H9 (cell line): ENCODE measurements around the gene FGB. TPM values are rescaled to one million over a fixed set of nuclear protein-coding genes. Genes with fewer than 3 reads are reported as not detected.

Experiments used
- DNase-seq: peaks from one replicate; pipeline ENCODE4 v3.0.0-alpha.2; 2017
- H2AFZ ChIP-seq: one replicate; pipeline ENCODE4 v1.6.1; 2013; ENCODE audit warnings: mild to moderate bottlenecking, low read length, control low read depth, moderate library complexity
- H2AK5ac ChIP-seq: 2 replicates; pipeline ENCODE4 v1.6.1; 2013; ENCODE audit warnings: low read length, control low read depth, mixed read lengths; ENCODE audit not compliant: insufficient read length
- H2BK120ac ChIP-seq: one replicate; pipeline ENCODE4 v1.6.1; 2013; ENCODE audit warnings: low read depth, mild to moderate bottlenecking, low read length, control low read depth, inconsistent platforms; ENCODE audit not compliant: poor library complexity, severe bottlenecking
- H2BK12ac ChIP-seq: 2 replicates; pipeline ENCODE4 v1.6.1; 2013; ENCODE audit warnings: low read length, control low read depth, mixed read lengths, low read depth; ENCODE audit not compliant: insufficient read length
- H2BK15ac ChIP-seq: 2 replicates; pipeline ENCODE4 v1.6.1; 2013; ENCODE audit warnings: low read depth, low read length, control low read depth
- H2BK20ac ChIP-seq: one replicate; pipeline ENCODE4 v1.6.1; 2013; ENCODE audit warnings: low read depth, mild to moderate bottlenecking, low read length, control low read depth, inconsistent platforms; ENCODE audit not compliant: poor library complexity, severe bottlenecking
- H2BK5ac ChIP-seq: 2 replicates; pipeline ENCODE4 v1.6.1; 2013; ENCODE audit warnings: low read length, control low read depth, mixed read lengths; ENCODE audit not compliant: insufficient read length
- H3K14ac ChIP-seq: 2 replicates; pipeline ENCODE4 v1.6.1; 2013; ENCODE audit warnings: low read length, control low read depth; ENCODE audit not compliant: insufficient read depth
- H3K18ac ChIP-seq: 2 replicates; pipeline ENCODE4 v1.6.1; 2013; ENCODE audit warnings: low read depth, mild to moderate bottlenecking, mixed read lengths, low read length, control low read depth; ENCODE audit not compliant: insufficient read length
- H3K23ac ChIP-seq: 2 replicates; pipeline ENCODE4 v1.6.1; 2013; ENCODE audit warnings: low read length, control low read depth, mixed read lengths, low read depth; ENCODE audit not compliant: insufficient read length
- H3K23me2 ChIP-seq: 2 replicates; pipeline ENCODE4 v1.6.1; 2013; ENCODE audit warnings: low read depth, mild to moderate bottlenecking, mixed read lengths, low read length, control low read depth; ENCODE audit not compliant: insufficient read length, poor library complexity, severe bottlenecking
- H3K27ac ChIP-seq: 2 replicates; pipeline ENCODE4 v1.5.1; 2013; ENCODE audit warnings: low read length, control low read depth, mixed read lengths, low read depth; ENCODE audit not compliant: insufficient read length
- H3K27me3 ChIP-seq: 2 replicates; pipeline ENCODE4 v1.6.1; 2013; ENCODE audit warnings: low read length, control low read depth, inconsistent platforms; ENCODE audit not compliant: insufficient read depth
- H3K4ac ChIP-seq: 2 replicates; pipeline ENCODE4 v1.6.1; 2013; ENCODE audit warnings: low read depth, mild to moderate bottlenecking, control low read depth, inconsistent platforms, low read length, moderate library complexity
- H3K4me1 ChIP-seq: 2 replicates; pipeline ENCODE4 v1.6.1; 2013; ENCODE audit warnings: low read length, control low read depth, inconsistent platforms; ENCODE audit not compliant: insufficient read depth
- H3K4me2 ChIP-seq: 2 replicates; pipeline ENCODE4 v1.6.1; 2013; ENCODE audit warnings: low read length, control low read depth, mixed read lengths; ENCODE audit not compliant: insufficient read length, insufficient read depth
- H3K56ac ChIP-seq: 2 replicates; pipeline ENCODE4 v1.6.1; 2013; ENCODE audit warnings: low read depth, mild to moderate bottlenecking, mixed read lengths, low read length, control low read depth; ENCODE audit not compliant: insufficient read length
- H3K79me1 ChIP-seq: 2 replicates; pipeline ENCODE4 v1.6.1; 2013; ENCODE audit warnings: low read depth, mild to moderate bottlenecking, moderate library complexity, low read length, control low read depth, inconsistent platforms; ENCODE audit not compliant: insufficient read depth, poor library complexity, severe bottlenecking
- H3K79me2 ChIP-seq: 2 replicates; pipeline ENCODE4 v1.6.1; 2013; ENCODE audit warnings: low read length, control low read depth, inconsistent platforms; ENCODE audit not compliant: insufficient read depth
- H3K9ac ChIP-seq: 2 replicates; pipeline ENCODE4 v1.6.1; 2013; ENCODE audit warnings: low read length, control low read depth, mixed read lengths; ENCODE audit not compliant: insufficient read length; ENCODE audit errors: extremely low read depth
- H3K9me3 ChIP-seq: one replicate; pipeline ENCODE4 v1.6.1; 2013; ENCODE audit warnings: low read depth, low read length, inconsistent platforms; ENCODE audit not compliant: control insufficient read depth
- H3T11ph ChIP-seq: one replicate; pipeline ENCODE4 v1.6.1; 2013; ENCODE audit warnings: mild to moderate bottlenecking, low read length, control low read depth, inconsistent platforms
- H4K20me1 ChIP-seq: one replicate; pipeline ENCODE4 v1.6.1; 2013; ENCODE audit not compliant: control insufficient read depth, insufficient read length, insufficient read depth
- H4K5ac ChIP-seq: 2 replicates; pipeline ENCODE4 v1.6.1; 2013; ENCODE audit warnings: low read depth, mild to moderate bottlenecking, mixed read lengths, low read length, control low read depth; ENCODE audit not compliant: insufficient read length
- H4K8ac ChIP-seq: replicated peaks from 2 replicates; pipeline ENCODE4 v1.6.1; 2013; ENCODE audit warnings: low read length, control low read depth, mixed read lengths, low read depth; ENCODE audit not compliant: insufficient read length
- H4K91ac ChIP-seq: 2 replicates; pipeline ENCODE4 v1.6.1; 2013; ENCODE audit warnings: low read depth, mild to moderate bottlenecking, moderate library complexity, mixed read lengths, low read length, control low read depth; ENCODE audit not compliant: insufficient read length
- H3K27ac Mint-ChIP-seq, 3 experiments: 2 replicates in 2 of 3; 3 replicates in 1 of 3; pipeline ENCODE4 v1.8.0; 2020 to 2021; ENCODE audit warnings: mixed read lengths in 3 of 3, mild to moderate bottlenecking in 1 of 3, moderate library complexity in 1 of 3
- H3K27me3 Mint-ChIP-seq: 2 replicates; pipeline ENCODE4 v1.8.0; 2021; ENCODE audit warnings: low read depth, mild to moderate bottlenecking, moderate library complexity, mixed read lengths
- H3K36me3 Mint-ChIP-seq, 3 experiments: 2 replicates in 2 of 3; 3 replicates in 1 of 3; pipeline ENCODE4 v1.8.0; 2020 to 2021; ENCODE audit warnings: low read depth in 3 of 3, mixed read lengths in 3 of 3; ENCODE audit not compliant: insufficient read depth in 1 of 3
- H3K4me1 Mint-ChIP-seq, 2 experiments: 2 replicates each; pipeline ENCODE4 v1.8.0; 2020; ENCODE audit warnings: mixed read lengths in 2 of 2
- H3K4me3 Mint-ChIP-seq, 2 experiments: 2 replicates in 1 of 2; 3 replicates in 1 of 2; pipeline ENCODE4 v1.8.0; 2020 to 2021; ENCODE audit warnings: mild to moderate bottlenecking in 2 of 2, mixed read lengths in 2 of 2, moderate library complexity in 1 of 2
- H3K9me3 Mint-ChIP-seq, 2 experiments: 2 replicates in 1 of 2; 3 replicates in 1 of 2; pipeline ENCODE4 v1.8.0; 2020; ENCODE audit warnings: mild to moderate bottlenecking in 2 of 2, mixed read lengths in 2 of 2, moderate library complexity in 1 of 2
- total RNA-seq: library from RNA; stranded (reverse); gene quantifications from 2 replicates; pipeline ENCODE4 v1.2.1, GENCODE V29; 2021
- TF ChIP-seq, protein P1 (sequence below): fragments of 200-600 bp; sonication (generic); conservative IDR thresholded peaks from 3 replicates; pipeline ENCODE4 v1.8.0; 2021; ENCODE audit warnings: antibody characterized with exemption, mild to moderate bottlenecking

FGB gene
- total RNA-seq, 1 experiment from 2014 or later, result not detected

DNA sequence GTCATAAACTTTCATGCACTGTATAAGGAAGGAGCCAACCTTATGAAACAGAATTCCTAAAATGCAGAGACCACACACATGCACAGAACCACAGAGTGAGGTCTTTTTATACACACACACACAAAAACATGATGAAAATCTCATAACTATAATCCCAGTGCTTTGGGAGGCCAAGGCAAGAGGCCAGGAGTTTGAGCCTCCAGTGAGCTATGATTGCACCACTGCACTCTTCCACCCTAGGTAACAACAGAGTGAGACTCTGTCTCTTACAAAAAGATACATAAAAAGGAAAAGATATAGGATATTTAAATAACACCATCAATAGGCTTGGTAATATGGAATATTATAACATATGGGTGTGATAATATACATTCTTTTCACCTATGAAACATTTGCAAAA lies 17.1 kb downstream of the FGB start:
- Histone ChIP-seq H3K9me3 (no peaks in the 10 kb centered on the region), H3K4ac (no peak overlapping the region), H2AFZ (no peak overlapping the region), H3K79me2 (no peaks in the 10 kb centered on the region), H4K5ac (no peak overlapping the region), H2AK5ac (no peak overlapping the region), H3K79me1 (no peaks in the 10 kb centered on the region), H2BK15ac (no peak overlapping the region), H4K20me1 (no peaks in the 10 kb centered on the region), H3K27ac (no peak overlapping the region), H3K18ac (no peak overlapping the region), H3T11ph (no peak overlapping the region), H2BK12ac (no peak overlapping the region), H2BK120ac (no peak overlapping the region), H3K23me2 (no peaks in the 10 kb centered on the region), H3K23ac (no peak overlapping the region), H2BK20ac (no peak overlapping the region), H4K8ac (no peak overlapping the region), H3K9ac (no peak overlapping the region), H3K4me1 (no peaks in the 10 kb centered on the region), H3K14ac (no peak overlapping the region), H4K91ac (no peak overlapping the region), H3K27me3 (no peaks in the 10 kb centered on the region), H2BK5ac (no peak overlapping the region), H3K56ac (no peak overlapping the region), H3K4me2 (no peak overlapping the region)
- Mint-ChIP-seq H3K4me3 (no peak overlapping the region), H3K27ac (no peak overlapping the region), H3K27me3 (no peaks in the 10 kb centered on the region), H3K9me3 (no peaks in the 10 kb centered on the region), H3K4me1 (no peaks in the 10 kb centered on the region), H3K36me3 (no peaks in the 10 kb centered on the region)
- DNase-seq, result no peak
- TF ChIP-seq, protein P1, sequence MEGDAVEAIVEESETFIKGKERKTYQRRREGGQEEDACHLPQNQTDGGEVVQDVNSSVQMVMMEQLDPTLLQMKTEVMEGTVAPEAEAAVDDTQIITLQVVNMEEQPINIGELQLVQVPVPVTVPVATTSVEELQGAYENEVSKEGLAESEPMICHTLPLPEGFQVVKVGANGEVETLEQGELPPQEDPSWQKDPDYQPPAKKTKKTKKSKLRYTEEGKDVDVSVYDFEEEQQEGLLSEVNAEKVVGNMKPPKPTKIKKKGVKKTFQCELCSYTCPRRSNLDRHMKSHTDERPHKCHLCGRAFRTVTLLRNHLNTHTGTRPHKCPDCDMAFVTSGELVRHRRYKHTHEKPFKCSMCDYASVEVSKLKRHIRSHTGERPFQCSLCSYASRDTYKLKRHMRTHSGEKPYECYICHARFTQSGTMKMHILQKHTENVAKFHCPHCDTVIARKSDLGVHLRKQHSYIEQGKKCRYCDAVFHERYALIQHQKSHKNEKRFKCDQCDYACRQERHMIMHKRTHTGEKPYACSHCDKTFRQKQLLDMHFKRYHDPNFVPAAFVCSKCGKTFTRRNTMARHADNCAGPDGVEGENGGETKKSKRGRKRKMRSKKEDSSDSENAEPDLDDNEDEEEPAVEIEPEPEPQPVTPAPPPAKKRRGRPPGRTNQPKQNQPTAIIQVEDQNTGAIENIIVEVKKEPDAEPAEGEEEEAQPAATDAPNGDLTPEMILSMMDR, result no peak
